AG09309 (cell line): ENCODE results near the gene SAPCD2.

Experiments
- DNase-seq: peaks from one replicate; pipeline ENCODE4 v3.0.0-alpha.2; 2010; ENCODE audit warnings: low read depth
- H3K4me3 ChIP-seq: 2 replicates; pipeline ENCODE4 v1.5.1; 2011; ENCODE audit warnings: mild to moderate bottlenecking, low read depth, low read length, moderate library complexity; ENCODE audit not compliant: control insufficient read depth
- CTCF ChIP-seq: IDR thresholded peaks from 2 replicates; pipeline ENCODE4 v1.5.1; 2011; ENCODE audit warnings: mild to moderate bottlenecking, low read depth, low read length, inconsistent platforms; ENCODE audit not compliant: insufficient read depth, control insufficient read depth; ENCODE audit errors: missing control alignments

SAPCD2 gene

GRCh38 chr9:137079401-137079787, 9.0 kb upstream of the SAPCD2 start:
- TF ChIP-seq CTCF = no peak
- no peak for DNase-seq
- no peak overlapping the region for H3K4me3 ChIP-seq

DNA sequence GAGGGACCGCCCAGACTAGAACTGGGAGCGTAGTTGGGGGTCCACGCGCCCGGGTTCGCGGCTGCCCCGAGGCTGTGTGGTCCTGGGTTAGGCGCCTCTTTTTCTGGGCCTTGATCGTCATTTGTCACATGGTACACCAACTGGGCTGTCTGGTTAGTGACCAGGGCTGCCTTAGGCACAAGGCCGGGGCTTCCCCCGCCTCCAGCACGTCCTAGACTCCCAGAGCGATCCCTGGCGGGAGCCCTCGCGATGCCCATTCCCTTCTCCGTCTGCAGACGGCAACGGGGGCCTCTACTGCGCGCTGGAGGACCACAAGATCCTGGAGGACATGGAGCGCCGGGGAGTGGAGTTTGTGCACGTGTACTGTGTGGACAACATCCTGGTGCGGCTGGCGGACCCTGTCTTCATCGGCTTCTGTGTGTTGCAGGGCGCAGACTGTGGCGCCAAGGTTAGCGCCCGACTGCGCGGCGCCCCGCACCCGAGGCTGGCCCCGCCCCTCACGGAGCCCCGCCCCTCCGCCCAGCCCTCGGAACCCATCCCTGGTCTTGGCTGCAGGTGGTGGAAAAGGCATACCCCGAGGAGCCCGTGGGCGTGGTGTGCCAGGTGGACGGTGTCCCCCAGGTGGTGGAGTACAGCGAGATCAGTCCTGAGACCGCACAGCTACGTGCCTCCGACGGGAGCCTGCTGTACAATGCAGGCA, 8.5 kb upstream of the SAPCD2 start:
- TF ChIP-seq CTCF = no peak
- peak overlapping the region; percentile 86 for H3K4me3 ChIP-seq
- no peak for DNase-seq

DNA sequence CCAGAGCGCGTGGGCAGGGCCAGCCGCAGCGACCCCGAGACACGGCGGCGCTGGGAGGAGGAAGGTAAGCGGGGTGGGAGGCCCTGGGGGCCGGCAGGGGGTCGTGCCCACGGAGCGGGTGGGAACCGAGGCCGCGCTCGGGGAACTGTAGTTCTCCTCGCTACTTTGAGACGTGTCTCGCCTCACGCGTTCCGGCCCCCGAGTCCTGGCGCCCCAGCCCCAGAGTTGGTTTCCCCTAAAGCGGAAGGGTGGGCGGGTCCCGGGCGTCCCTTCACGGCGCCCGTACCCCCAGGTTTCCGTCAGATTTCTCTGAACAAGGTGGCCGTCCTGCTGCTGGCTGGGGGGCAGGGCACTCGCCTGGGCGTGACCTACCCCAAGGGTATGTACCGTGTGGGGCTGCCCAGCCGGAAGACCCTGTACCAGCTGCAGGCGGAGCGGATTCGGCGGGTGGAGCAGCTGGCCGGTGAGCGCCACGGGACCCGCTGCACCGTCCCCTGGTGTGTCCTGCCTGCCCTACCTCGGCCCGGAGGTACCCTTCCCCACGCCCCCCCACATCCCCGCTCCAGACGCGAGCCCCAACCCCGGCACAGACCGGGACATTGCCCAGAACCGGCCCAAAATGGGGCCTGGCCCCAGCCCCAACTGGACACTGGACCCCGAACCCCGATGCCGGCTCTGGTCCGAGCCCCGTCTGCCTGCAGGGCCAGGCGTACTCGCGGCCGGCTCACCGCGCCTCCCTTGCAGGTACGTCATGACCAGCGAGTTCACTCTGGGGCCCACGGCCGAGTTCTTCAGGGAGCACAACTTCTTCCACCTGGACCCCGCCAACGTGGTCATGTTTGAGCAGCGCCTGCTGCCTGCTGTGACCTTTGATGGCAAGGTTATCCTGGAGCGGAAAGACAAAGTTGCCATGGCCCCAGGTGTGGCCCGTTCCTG, 7.7 kb upstream of the SAPCD2 start:
- DNase-seq = no peak
- H3K4me3 ChIP-seq = peak overlapping the region; percentile 86
- TF ChIP-seq CTCF = no peak

GRCh38 chr9:137077010-137077747, 6.8 kb upstream of the SAPCD2 start, which contains the start of gene UAP1L1:
UAP1L1 (plus strand) TSS chr9:137077517; CDS start chr9:137077533, 16 bp downstream.
- no peak for DNase-seq
- TF ChIP-seq CTCF = no peak
- peak within 1 kb of the TSS; percentile 86 for H3K4me3 ChIP-seq

GRCh38 chr9:137076636-137077009, 6.3 kb upstream of the SAPCD2 start:
- TF ChIP-seq CTCF = no peak
- no peak for DNase-seq
- H3K4me3 ChIP-seq = peak overlapping the region; percentile 86

- no peak overlapping the region for H3K4me3 ChIP-seq
- no peak for DNase-seq
- no peak for TF ChIP-seq CTCF
Measured at GRCh38 chr9:137075275-137075775, 5.0 kb upstream of the SAPCD2 start.
